GM19395 (cell line): ENCODE data around the gene SERBP1.
A peak's percentile ranks its signal among the peaks of the same experiment; 100 is the strongest.
"Not testable (repeated sequence)": the region's sequence is repeated elsewhere in the genome, so short reads cannot be mapped to it uniquely, and the experiment has no call there.

Experiments
- ATAC-seq: cut with Tn5 transposase; IDR thresholded peaks from one replicate; pipeline ENCODE4 v1.9.1; 2021; ENCODE audit warnings: mild to moderate bottlenecking, moderate library complexity; ENCODE audit not compliant: unreplicated experiment

Gene SERBP1

GRCh38 chr1:67441183-67441582 is 11.0 kb upstream of the SERBP1 start:
- no peak for ATAC-seq

- ATAC-seq: no peak
These were observed 10.1 kb upstream of the SERBP1 start for GRCh38 chr1:67440339-67440738.

GRCh38 chr1:67439277-67440029 is 9.3 kb upstream of the SERBP1 start:
- ATAC-seq: no peak

GRCh38 chr1:67437961-67438360 is 7.8 kb upstream of the SERBP1 start:
- ATAC-seq: no peak

GRCh38 chr1:67436511-67437055 is 6.4 kb upstream of the SERBP1 start:
- no peak for ATAC-seq

- ATAC-seq: no peak
These were observed 4.3 kb upstream of the SERBP1 start for GRCh38 chr1:67434491-67434890.

- ATAC-seq: no peak
These were observed 3.6 kb upstream of the SERBP1 start for GRCh38 chr1:67433837-67434236.

- ATAC-seq: no peak
These were observed 2.5 kb upstream of the SERBP1 start for GRCh38 chr1:67432745-67433144.

GRCh38 chr1:67431869-67432578 is 1.8 kb upstream of the SERBP1 start:
- no peak for ATAC-seq

GRCh38 chr1:67431156-67431765 is 1.1 kb upstream of the SERBP1 start:
- no peak for ATAC-seq

- ATAC-seq: peak; percentile 2
These were observed 459 bp downstream of the SERBP1 start for GRCh38 chr1:67429528-67430357.

- ATAC-seq: no peak
These were observed 1.1 kb downstream of the SERBP1 start for GRCh38 chr1:67429011-67429527.

GRCh38 chr1:67427947-67428346 is 2.3 kb downstream of the SERBP1 start:
- no peak for ATAC-seq

- no peak for ATAC-seq
These were observed 2.7 kb downstream of the SERBP1 start for GRCh38 chr1:67427465-67427864.

- no peak for ATAC-seq
These were observed 9.2 kb downstream of the SERBP1 start for GRCh38 chr1:67420835-67421492.

GRCh38 chr1:67418839-67419586 is 11.2 kb downstream of the SERBP1 start:
- ATAC-seq: no peak

GRCh38 chr1:67417733-67418132 is 12.5 kb downstream of the SERBP1 start:
- not testable (repeated sequence) for ATAC-seq

GRCh38 chr1:67415041-67415440 is 15.2 kb downstream of the SERBP1 start:
- no peak for ATAC-seq

GRCh38 chr1:67414574-67414973 is 15.6 kb downstream of the SERBP1 start:
- no peak for ATAC-seq
